Muscle of leg (tissue), 11 donors: ENCODE results near the gene PIH1D2. TPM values are rescaled to one million over a fixed set of nuclear protein-coding genes. Genes with fewer than 3 reads are reported as not detected.
"Not testable (repeated sequence)": the region's sequence is repeated elsewhere in the genome, so short reads cannot be mapped to it uniquely, and the experiment has no call there.

Source experiments
- DNase-seq: peaks from one replicate; pipeline ENCODE4 v3.0.0; 2013
- H3K27ac ChIP-seq: one replicate; pipeline ENCODE4 v1.5.1; 2013; ENCODE audit warnings: mild to moderate bottlenecking, low read length, control low read depth
- H3K27me3 ChIP-seq: one replicate; pipeline ENCODE4 v1.6.1; 2013; ENCODE audit warnings: low read length; ENCODE audit not compliant: control insufficient read depth, insufficient read depth
- H3K36me3 ChIP-seq: one replicate; pipeline ENCODE4 v1.6.1; 2013; ENCODE audit warnings: low read length; ENCODE audit not compliant: control insufficient read depth, insufficient read depth
- H3K4me1 ChIP-seq: one replicate; pipeline ENCODE4 v1.6.1; 2013; ENCODE audit warnings: low read length; ENCODE audit not compliant: control insufficient read depth, insufficient read depth
- H3K4me3 ChIP-seq: one replicate; pipeline ENCODE4 v1.5.1; 2013; ENCODE audit warnings: low read length, control low read depth
- H3K9me3 ChIP-seq: replicated peaks from 2 replicates; pipeline ENCODE4 v1.6.1; 2013; ENCODE audit warnings: low read depth, low read length; ENCODE audit not compliant: control insufficient read depth
- WGBS: methylation state at CpG from one replicate; pipeline ENCODE4 v1.1.5; 2013; ENCODE audit warnings: missing lambda C conversion rate; ENCODE audit not compliant: insufficient coverage; 5-methylcytosine and 5-hydroxymethylcytosine counted together
- polyA plus RNA-seq, 8 donors: library from polyadenylated mRNA; unstranded; fragments of 120-200 nt; gene quantifications; one replicate each; pipeline versions ENCODE4 v1.2.1 to v1.2.3, GENCODE V29; 2013; ENCODE audit warnings: inconsistent platforms in 1 of 8, low replicate concordance in 1 of 8; ENCODE audit not compliant: insufficient read length in 8 of 8, insufficient read depth in 1 of 8
- total RNA-seq: library from RNA; stranded (reverse); fragments of 120-200 nt; gene quantifications from one replicate; pipeline ENCODE4 v1.2.4, GENCODE V29; 2013

The PIH1D2 gene
- total and polyA plus RNA-seq, 9 donors, result 1.0 to 1.6 (median 1.2) TPM

DNA sequence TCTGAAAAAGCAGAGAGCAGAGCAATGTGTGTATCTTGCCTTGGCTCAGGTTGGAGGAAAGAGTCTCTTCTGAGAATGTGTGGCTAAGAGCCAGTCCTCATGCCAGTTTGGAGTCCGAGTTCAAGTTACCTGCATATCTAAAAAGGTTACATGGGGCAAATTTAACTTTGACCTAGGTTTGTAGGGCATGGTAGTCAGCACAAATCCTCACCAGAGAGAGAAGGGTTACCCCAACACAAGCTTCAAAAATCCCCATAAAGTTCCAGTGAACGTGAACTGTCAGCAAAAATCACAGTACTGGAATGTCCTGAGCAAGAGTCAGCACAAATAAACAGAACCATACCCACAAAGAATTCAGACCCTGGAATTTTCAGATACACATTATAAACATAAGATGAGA is 26.6 kb upstream of the PIH1D2 start:
- WGBS, result no CpG with 5 or more reads among the region's 2 CpGs
- no peak overlapping the region for H3K27ac ChIP-seq
- no peak overlapping the region for H3K4me3 ChIP-seq
- H3K36me3 ChIP-seq, result peaks cover 10% of the 10 kb centered on the region
- H3K27me3 ChIP-seq, result no peaks in the 10 kb centered on the region
- no peak for DNase-seq
- no peaks in the 10 kb centered on the region for H3K4me1 ChIP-seq
- H3K9me3 ChIP-seq, result no peaks in the 10 kb centered on the region

DNA sequence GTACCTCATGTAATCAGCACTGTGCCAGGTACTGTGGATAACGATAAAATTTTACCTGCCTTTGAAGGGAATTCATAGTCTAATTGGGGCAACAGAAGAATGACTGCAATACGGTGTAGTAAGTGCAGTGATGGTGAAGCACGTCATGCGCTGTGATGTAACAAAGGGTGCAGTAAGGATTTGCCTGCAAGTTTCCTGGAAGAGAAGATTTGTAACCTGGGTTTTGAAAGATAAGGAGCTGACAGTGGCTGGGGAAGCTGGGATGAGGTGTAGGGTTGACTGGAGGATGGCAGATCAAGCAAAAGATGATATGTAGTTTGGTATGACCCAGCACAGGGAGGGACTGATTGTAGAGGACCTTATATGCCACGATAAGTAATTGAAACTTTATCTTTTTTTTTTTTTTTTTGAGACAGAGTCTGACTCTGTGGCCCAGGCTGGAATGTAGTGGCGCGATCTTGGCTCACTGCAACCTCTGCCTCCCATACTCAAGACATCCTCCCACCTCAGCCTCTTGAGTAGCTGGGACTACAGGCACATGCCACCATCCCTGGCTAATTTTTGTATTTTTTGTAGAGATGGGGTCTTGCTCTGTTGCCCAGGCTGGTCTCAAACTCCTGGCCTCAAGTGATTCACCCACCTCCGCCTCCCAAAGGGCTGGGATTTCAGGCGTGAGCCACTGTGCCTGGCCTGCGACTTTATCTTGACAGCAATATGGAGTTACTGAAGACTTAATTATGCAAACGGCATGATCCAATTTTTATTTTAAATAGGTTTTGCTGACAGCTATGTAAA is 24.1 kb upstream of the PIH1D2 start:
- H3K27me3 ChIP-seq, result no peaks in the 10 kb centered on the region
- no peaks in the 10 kb centered on the region for H3K9me3 ChIP-seq
- H3K4me3 ChIP-seq, result no peak overlapping the region
- H3K36me3 ChIP-seq, result peaks cover 19% of the 10 kb centered on the region
- 97% methylated on average over 7 of the region's 11 CpGs for WGBS
- DNase-seq, result no peak
- no peaks in the 10 kb centered on the region for H3K4me1 ChIP-seq
- H3K27ac ChIP-seq, result no peak overlapping the region

DNA sequence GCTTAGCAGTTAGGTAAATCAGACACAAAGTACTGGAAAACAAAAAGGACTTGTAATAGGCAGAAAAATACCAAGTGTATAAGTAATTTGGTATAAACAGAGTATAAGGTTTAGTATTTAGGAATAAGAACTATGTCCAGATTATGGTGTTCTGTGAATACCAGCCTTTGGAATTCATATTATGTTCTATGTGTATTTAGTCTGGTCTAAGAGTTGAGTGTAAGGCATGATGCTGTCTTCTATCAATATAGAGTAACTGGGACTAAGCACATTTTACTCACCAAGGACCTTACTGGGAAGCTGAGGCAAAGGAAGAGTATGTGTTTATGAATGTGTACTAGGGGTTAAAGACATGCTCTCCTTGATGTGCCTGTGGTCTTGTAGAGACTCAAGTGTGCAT is 22.4 kb upstream of the PIH1D2 start:
- no peaks in the 10 kb centered on the region for H3K27me3 ChIP-seq
- no peak overlapping the region for H3K4me3 ChIP-seq
- no peak for DNase-seq
- no peaks in the 10 kb centered on the region for H3K9me3 ChIP-seq
- no peak overlapping the region for H3K27ac ChIP-seq
- H3K36me3 ChIP-seq, result peaks cover 34% of the 10 kb centered on the region
- H3K4me1 ChIP-seq, result no peaks in the 10 kb centered on the region

DNA sequence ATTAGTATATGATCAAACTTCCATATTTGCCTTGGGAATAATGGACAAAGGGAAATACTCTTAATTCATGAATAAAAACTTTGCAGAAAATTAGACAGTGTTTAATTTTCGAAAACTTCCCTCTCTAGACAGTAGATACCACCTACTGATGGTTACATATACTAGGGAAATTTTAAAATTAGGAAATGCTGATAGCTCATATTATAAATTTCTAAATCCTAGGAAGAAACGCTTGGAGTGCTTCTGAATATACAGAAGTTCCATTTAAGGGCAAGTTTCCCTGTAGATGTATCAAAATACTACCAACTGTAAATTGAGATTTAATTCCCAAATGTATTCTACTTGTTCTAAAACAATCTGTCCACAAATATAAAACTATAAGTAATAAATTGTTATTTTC is 21.5 kb upstream of the PIH1D2 start:
- H3K4me3 ChIP-seq, DNase-seq, H3K9me3 ChIP-seq, H3K4me1 ChIP-seq, H3K27me3 ChIP-seq, H3K27ac ChIP-seq: not testable (repeated sequence)
- peaks cover 42% of the 10 kb centered on the region for H3K36me3 ChIP-seq
- no CpG with 5 or more reads among the region's 2 CpGs for WGBS

DNA sequence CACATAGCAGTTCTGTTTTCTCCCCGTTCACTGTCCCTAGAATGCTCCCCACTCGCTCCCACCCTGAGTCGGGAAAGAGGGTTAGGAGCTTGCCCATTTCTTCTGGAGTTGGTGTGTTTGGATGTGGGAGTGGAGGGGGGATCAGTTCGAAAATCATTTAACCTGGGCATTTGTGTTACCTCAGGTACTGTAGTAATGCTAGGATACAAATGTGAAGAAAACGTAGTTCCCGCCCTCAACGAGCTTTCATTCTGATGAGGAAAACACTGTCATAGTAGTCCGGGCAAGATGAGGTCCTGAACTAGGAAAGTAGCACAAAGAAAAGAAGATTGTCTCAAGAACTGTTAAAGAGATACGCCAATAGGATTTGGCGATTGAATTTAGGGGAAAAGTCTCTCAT is 13.4 kb upstream of the PIH1D2 start:
- no peak for DNase-seq
- H3K4me1 ChIP-seq, result peaks cover 7% of the 10 kb centered on the region
- H3K27me3 ChIP-seq, result no peaks in the 10 kb centered on the region
- peaks cover 59% of the 10 kb centered on the region for H3K36me3 ChIP-seq
- no peaks in the 10 kb centered on the region for H3K9me3 ChIP-seq
- H3K27ac ChIP-seq, result peak overlapping the region; percentile 62
- peak overlapping the region; percentile 97 for H3K4me3 ChIP-seq
- WGBS, result 24% methylated on average over 6 of the region's 10 CpGs

DNA sequence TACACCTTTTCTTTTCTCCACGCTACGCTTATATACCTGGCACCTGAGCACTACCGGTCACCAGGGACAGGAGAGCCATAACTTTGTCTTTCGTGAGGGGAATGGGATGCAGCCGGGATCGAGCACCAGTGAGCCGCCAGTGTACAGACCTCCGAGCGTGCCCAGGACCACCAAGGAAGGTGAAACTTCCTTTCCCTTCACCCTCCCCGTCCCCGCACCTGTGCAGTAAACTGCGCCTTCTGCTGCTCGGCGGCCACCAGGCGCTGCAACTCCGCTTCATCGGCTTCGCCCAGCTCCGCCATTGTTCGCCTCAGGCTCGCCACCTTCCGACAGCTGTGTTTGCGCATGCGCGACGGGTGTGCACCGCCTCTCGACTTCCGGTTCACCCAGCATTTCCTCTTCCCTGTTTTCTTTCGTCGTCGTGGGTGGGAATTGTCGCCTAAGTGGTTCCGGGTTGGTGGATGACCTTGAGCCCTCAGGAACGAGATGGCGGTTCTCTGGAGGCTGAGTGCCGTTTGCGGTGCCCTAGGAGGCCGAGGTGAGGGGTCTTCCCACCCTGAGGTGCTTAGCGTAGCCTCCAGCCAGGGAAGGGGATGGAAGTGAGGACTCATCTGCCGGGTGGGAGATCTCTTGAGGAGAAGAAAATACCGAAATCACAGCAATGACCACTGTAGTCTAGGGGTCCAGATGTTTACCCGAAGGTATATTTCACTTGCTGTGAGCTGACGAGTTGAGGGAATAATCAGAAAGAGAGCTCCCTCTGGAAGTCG is 12.8 kb upstream of the PIH1D2 start, which contains the start of the genes SDHD and TIMM8B:
Gene SDHD, plus strand, starts transcription at position 452 of the 770 bp plus-strand sequence. Its CDS starts 35 bp downstream, at position 487.
Gene TIMM8B, minus strand, starts transcription at position 335 of the 770 bp plus-strand sequence. Its CDS starts 33 bp downstream, at position 302.
- Histone ChIP-seq H3K9me3 (no peaks in the 10 kb centered on the region), H3K27ac (peak within 1 kb of the TSS; percentile 62), H3K4me3 (peak within 1 kb of the TSS; percentile 97), H3K36me3 (peaks cover 53% of the 10 kb centered on the region), H3K27me3 (no peaks in the 10 kb centered on the region), H3K4me1 (peaks cover 7% of the 10 kb centered on the region)
- WGBS, result under 1% methylated on average over 37 of the region's 45 CpGs
- DNase-seq, result peak; percentile 99

DNA sequence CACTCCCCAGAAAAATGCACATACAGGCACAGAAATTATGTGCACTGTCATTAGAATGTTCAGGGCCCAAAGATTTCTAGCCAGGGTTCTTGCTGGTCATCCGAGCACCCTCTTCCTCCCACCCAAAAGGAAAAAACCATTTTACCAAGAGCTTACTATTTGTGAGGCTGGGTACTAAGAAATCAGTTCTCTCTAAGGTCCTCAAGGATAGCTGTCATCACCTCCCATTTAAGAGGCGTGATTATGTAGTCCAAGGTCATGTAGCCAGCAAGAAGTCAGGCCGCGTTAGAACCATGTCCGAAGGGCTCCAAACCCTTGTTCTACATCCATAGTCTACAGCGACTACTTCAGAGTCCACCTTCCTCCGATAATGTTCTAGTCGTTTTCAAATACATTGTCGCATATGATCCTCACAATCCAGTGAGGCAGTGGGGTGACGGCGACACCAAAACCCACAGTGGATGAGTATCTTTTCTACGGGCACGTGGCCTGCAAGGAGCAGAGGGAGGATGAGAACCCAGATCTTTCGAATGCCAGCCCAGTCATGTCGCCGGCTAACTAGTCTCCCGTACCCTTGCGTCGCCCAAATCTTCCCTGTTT is 12.1 kb upstream of the PIH1D2 start:
- Histone ChIP-seq H3K4me1 (peaks cover 7% of the 10 kb centered on the region), H3K27ac (peak overlapping the region; percentile 59), H3K27me3 (no peaks in the 10 kb centered on the region), H3K9me3 (no peaks in the 10 kb centered on the region), H3K4me3 (peak overlapping the region; percentile 97), H3K36me3 (peaks cover 46% of the 10 kb centered on the region)
- WGBS, result 0% methylated on average over 9 of the region's 19 CpGs
- DNase-seq, result no peak

DNA sequence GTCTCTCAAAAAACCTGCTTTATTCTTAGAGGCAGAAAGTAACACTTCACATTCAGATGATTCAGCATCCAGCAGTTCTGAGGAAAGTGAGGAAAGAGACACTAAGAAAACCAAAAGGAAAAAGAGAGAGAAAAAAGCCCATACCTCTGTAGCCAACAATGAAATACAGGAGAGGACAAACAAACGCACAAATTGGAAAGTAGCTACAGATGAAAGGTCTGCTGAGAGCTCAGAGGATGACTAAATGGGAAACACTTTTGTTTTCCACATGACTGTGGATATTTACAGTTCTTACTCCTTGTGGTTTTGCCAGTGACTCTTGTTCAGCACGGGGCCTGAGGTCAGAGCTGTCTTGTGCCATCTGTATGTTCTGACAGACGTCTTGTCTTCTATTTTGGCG is 8.9 kb upstream of the PIH1D2 start:
- Histone ChIP-seq H3K4me3 (no peak overlapping the region), H3K9me3 (no peaks in the 10 kb centered on the region), H3K4me1 (peaks cover 4% of the 10 kb centered on the region), H3K36me3 (peaks cover 42% of the 10 kb centered on the region), H3K27me3 (no peaks in the 10 kb centered on the region), H3K27ac (no peak overlapping the region)
- DNase-seq, result no peak
- 83% methylated on average over 1 of the region's 4 CpGs for WGBS

DNA sequence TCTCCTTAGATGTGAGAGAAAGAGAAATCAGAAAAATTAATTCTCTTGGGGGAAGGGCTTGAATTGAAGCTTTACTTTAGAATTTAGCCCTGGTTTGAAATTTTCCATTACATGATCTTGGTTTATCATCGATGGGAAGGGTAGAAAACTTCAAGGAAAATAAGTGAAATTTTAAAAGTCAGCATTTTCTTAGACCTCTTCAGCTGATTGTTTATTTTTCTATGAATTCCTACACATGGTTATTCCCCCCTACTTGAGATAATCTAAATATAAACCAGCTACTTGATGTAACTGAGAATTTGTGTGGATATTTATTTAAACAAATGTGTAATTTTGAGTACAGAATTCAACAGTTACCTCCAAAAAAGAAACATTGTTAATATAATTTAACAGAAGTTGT is 10.9 kb downstream of the PIH1D2 start:
- peaks cover 19% of the 10 kb centered on the region for H3K36me3 ChIP-seq
- no peak overlapping the region for H3K4me3 ChIP-seq
- H3K9me3 ChIP-seq, result no peaks in the 10 kb centered on the region
- H3K4me1 ChIP-seq, result no peaks in the 10 kb centered on the region
- H3K27me3 ChIP-seq, result no peaks in the 10 kb centered on the region
- no peak overlapping the region for H3K27ac ChIP-seq
- no CpG with 5 or more reads among the region's 1 CpG for WGBS
- no peak for DNase-seq

DNA sequence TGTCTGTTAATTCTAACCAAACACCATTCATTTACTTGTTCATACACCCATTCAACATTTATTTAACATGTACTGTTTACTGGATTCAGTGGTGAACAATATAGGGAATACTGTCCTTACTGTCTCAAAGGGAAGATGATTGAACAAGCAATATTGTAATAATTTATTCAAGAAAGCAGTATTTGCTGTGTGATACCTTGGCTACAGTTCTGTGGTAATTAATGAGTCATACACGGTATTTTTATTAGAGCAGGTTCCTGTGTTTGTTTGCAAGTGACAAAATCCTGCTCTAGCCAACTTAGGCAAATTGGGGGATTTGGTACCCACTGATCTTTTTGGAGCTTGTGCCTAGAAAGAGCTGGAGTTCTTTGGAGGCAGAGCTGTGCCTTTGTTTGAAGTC is 15.7 kb downstream of the PIH1D2 start:
- Histone ChIP-seq H3K4me1 (no peaks in the 10 kb centered on the region), H3K27me3 (no peaks in the 10 kb centered on the region), H3K9me3 (no peaks in the 10 kb centered on the region), H3K36me3 (peaks cover 29% of the 10 kb centered on the region), H3K4me3 (no peak overlapping the region), H3K27ac (no peak overlapping the region)
- no peak for DNase-seq
- WGBS, result no CpG with 5 or more reads among the region's 1 CpG
